ENCODE results near the gene OGDH. TPM values are rescaled to one million over a fixed set of nuclear protein-coding genes. Genes with fewer than 3 reads are reported as not detected.

Gene OGDH
- total and polyA plus RNA-seq, 3 donors from 2014 or later = 82.4 to 95.1 (median 87.0) TPM

- intact Hi-C loops (cut with DNase I; ENCODE audit: low total_unique reads) = no loop called here
Observed at GRCh38 chr7:44664780-44665461, 58.5 kb downstream of the OGDH start.

GRCh38 chr7:44665531-44666213 lies 59.2 kb downstream of the OGDH start:
- TF ChIP-seq POLR2A (IDR thresholded peaks at IDR 0.05) (no peak), CTCF (IDR thresholded peaks at IDR 0.05) (no peak)
- H3K4me3 ChIP-seq = no peak overlapping the region
- H3K27ac ChIP-seq = no peak overlapping the region
- no peaks in the 10 kb centered on the region for H3K9me3 ChIP-seq
- intact Hi-C loops (cut with DNase I; ENCODE audit: low total_unique reads) = no loop called here
- WGBS, 2 donors = 81 to 83% methylated on average over 9 of the region's 9 CpGs
- H3K36me3 ChIP-seq (ENCODE audit: low read depth, missing control alignments) = no peaks in the 10 kb centered on the region
- no peaks in the 10 kb centered on the region for H3K27me3 ChIP-seq
- DNase-seq = no peak
- no peaks in the 10 kb centered on the region for H3K4me1 ChIP-seq

More at GRCh38 chr7:44664780-44665461, 58.5 kb downstream of the OGDH start:
- H3K4me1 ChIP-seq = no peaks in the 10 kb centered on the region
- H3K27me3 ChIP-seq = no peaks in the 10 kb centered on the region
- no peak for DNase-seq
- TF ChIP-seq POLR2A (IDR thresholded peaks at IDR 0.05) = no peak
- TF ChIP-seq CTCF (IDR thresholded peaks at IDR 0.05) = no peak
- H3K27ac ChIP-seq = no peak overlapping the region
- no peaks in the 10 kb centered on the region for H3K9me3 ChIP-seq
- 75 to 84% methylated on average over 4 of the region's 4 CpGs for WGBS, 2 donors
- H3K36me3 ChIP-seq (ENCODE audit: low read depth, missing control alignments) = no peaks in the 10 kb centered on the region
- H3K4me3 ChIP-seq = no peak overlapping the region

- no peaks in the 10 kb centered on the region for H3K27me3 ChIP-seq
- no peak overlapping the region for H3K4me3 ChIP-seq
- no peak overlapping the region for H3K27ac ChIP-seq
- TF ChIP-seq POLR2A (IDR thresholded peaks at IDR 0.05) (no peak), CTCF (IDR thresholded peaks at IDR 0.05) (no peak)
- intact Hi-C loops (cut with DNase I; ENCODE audit: low total_unique reads) = no loop called here
- no peak for DNase-seq
- H3K36me3 ChIP-seq (ENCODE audit: low read depth, missing control alignments) = no peaks in the 10 kb centered on the region
- H3K9me3 ChIP-seq = no peaks in the 10 kb centered on the region
- WGBS, 2 donors = 86 to 90% methylated on average over 6 of the region's 6 CpGs
- no peaks in the 10 kb centered on the region for H3K4me1 ChIP-seq
Observed at GRCh38 chr7:44666566-44666965, 60.1 kb downstream of the OGDH start.

GRCh38 chr7:44667190-44667589 lies 60.8 kb downstream of the OGDH start:
- no peak for TF ChIP-seq CTCF (IDR thresholded peaks at IDR 0.05)
- TF ChIP-seq POLR2A (IDR thresholded peaks at IDR 0.05) = no peak
- Histone ChIP-seq H3K36me3 (ENCODE audit: low read depth, missing control alignments) (no peaks in the 10 kb centered on the region), H3K27me3 (no peaks in the 10 kb centered on the region), H3K9me3 (no peaks in the 10 kb centered on the region), H3K4me3 (no peak overlapping the region), H3K27ac (no peak overlapping the region), H3K4me1 (no peaks in the 10 kb centered on the region)
- 87 to 90% methylated on average over 3 of the region's 3 CpGs for WGBS, 2 donors
- intact Hi-C loops (cut with DNase I; ENCODE audit: low total_unique reads) = no loop called here
- no peak for DNase-seq

Data from testis (tissue), 3 donors.